Measurements from ENCODE around the gene PLN. TPM values are rescaled to one million over a fixed set of nuclear protein-coding genes. Genes with fewer than 3 reads are reported as not detected.

Gene PLN
- total and polyA plus RNA-seq, 4 donors: 1.6 to 12.3 (median 6.7) TPM

- WGBS, 2 donors: 46 to 68% methylated on average over 1 of the region's 1 CpG
- H3K27ac ChIP-seq (ENCODE audit: low read depth in 1 of 2, low read length in 1 of 2): peak overlapping the region in 1 of 2 donors; percentile 60
- TF ChIP-seq CTCF (IDR thresholded peaks at IDR 0.05; ENCODE audit: control extremely low read depth, extremely low read depth): no peak
- DNase-seq: no peak
- no peaks in the 10 kb centered on the region for H3K9me3 ChIP-seq (ENCODE audit: control insufficient read depth in 4 of 4, insufficient read depth in 3 of 4, low read length in 3 of 4)
- no peak overlapping the region for H3K9ac ChIP-seq (ENCODE audit: insufficient read depth in 1 of 2, low read length in 2 of 2)
- H3K4me1 ChIP-seq (ENCODE audit: control insufficient read depth in 5 of 5, insufficient read depth in 5 of 5, low read length in 5 of 5): peaks cover 0 to 11% (median 0%) of the 10 kb centered on the region in 5 donors
- no peak for ATAC-seq (ENCODE audit: insufficient read depth, low FRiP score)
- H3K36me3 ChIP-seq (ENCODE audit: control insufficient read depth in 4 of 4, insufficient read depth in 4 of 4, low read length in 4 of 4): peaks cover 0 to 4% (median 0%) of the 10 kb centered on the region in 4 donors
- H3K4me3 ChIP-seq: no peak overlapping the region
- H3K27me3 ChIP-seq (ENCODE audit: control insufficient read depth in 3 of 3, insufficient read depth in 3 of 3, low read length in 2 of 3): no peaks in the 10 kb centered on the region
These were observed 5.0 kb downstream of the PLN start for GRCh38 chr6:118553132-118553531.

GRCh38 chr6:118554698-118555097 lies 6.6 kb downstream of the PLN start:
- TF ChIP-seq CTCF (IDR thresholded peaks at IDR 0.05; ENCODE audit: control extremely low read depth, extremely low read depth): no peak
- Histone ChIP-seq H3K36me3 (ENCODE audit: control insufficient read depth in 4 of 4, insufficient read depth in 4 of 4, low read length in 4 of 4) (peaks cover 0 to 4% (median 0%) of the 10 kb centered on the region in 4 donors), H3K9ac (ENCODE audit: insufficient read depth in 1 of 2, low read length in 2 of 2) (no peak overlapping the region), H3K27ac (ENCODE audit: low read depth in 1 of 2, low read length in 1 of 2) (peak overlapping the region in 1 of 2 donors; percentile 91), H3K4me1 (ENCODE audit: control insufficient read depth in 5 of 5, insufficient read depth in 5 of 5, low read length in 5 of 5) (peaks cover 0 to 16% (median 4%) of the 10 kb centered on the region in 5 donors), H3K4me3 (no peak overlapping the region), H3K9me3 (ENCODE audit: control insufficient read depth in 4 of 4, insufficient read depth in 3 of 4, low read length in 3 of 4) (no peaks in the 10 kb centered on the region), H3K27me3 (ENCODE audit: control insufficient read depth in 3 of 3, insufficient read depth in 3 of 3, low read length in 2 of 3) (no peaks in the 10 kb centered on the region)
- ATAC-seq (ENCODE audit: insufficient read depth, low FRiP score) (no peak), DNase-seq (no peak)
- WGBS, 2 donors: 80 to 95% methylated on average over 1 of the region's 1 CpG

GRCh38 chr6:118558464-118559217 lies 10.5 kb downstream of the PLN start:
- Histone ChIP-seq H3K36me3 (ENCODE audit: control insufficient read depth in 4 of 4, insufficient read depth in 4 of 4, low read length in 4 of 4) (peaks cover 0 to 6% (median 0%) of the 10 kb centered on the region in 4 donors), H3K9me3 (ENCODE audit: control insufficient read depth in 4 of 4, insufficient read depth in 3 of 4, low read length in 3 of 4) (no peaks in the 10 kb centered on the region), H3K27me3 (ENCODE audit: control insufficient read depth in 3 of 3, insufficient read depth in 3 of 3, low read length in 2 of 3) (no peaks in the 10 kb centered on the region), H3K9ac (ENCODE audit: insufficient read depth in 1 of 2, low read length in 2 of 2) (no peak overlapping the region), H3K4me3 (no peak overlapping the region), H3K4me1 (ENCODE audit: control insufficient read depth in 5 of 5, insufficient read depth in 5 of 5, low read length in 5 of 5) (peaks cover 0 to 6% (median 0%) of the 10 kb centered on the region in 5 donors), H3K27ac (ENCODE audit: low read depth in 1 of 2, low read length in 1 of 2) (no peak overlapping the region)
- no peak for TF ChIP-seq CTCF (IDR thresholded peaks at IDR 0.05; ENCODE audit: control extremely low read depth, extremely low read depth)
- ATAC-seq (ENCODE audit: insufficient read depth, low FRiP score) (no peak), DNase-seq (no peak)
- WGBS, 2 donors: 29 to 42% methylated on average over 6 of the region's 6 CpGs

All from lung (tissue), 12 donors.